K562 (cell line): ENCODE data around the gene ADGRD1.
"Not testable (repeated sequence)": the region's sequence is repeated elsewhere in the genome, so short reads cannot be mapped to it uniquely, and the experiment has no call there.

ENCODE experiments used
- CHD2 ChIP-seq: IDR thresholded peaks from 2 replicates; pipeline ENCODE4 v1.6.1; 2011; ENCODE audit warnings: low read depth, low read length
- HDAC1 ChIP-seq, 2 experiments: fragments of 450-650 bp; IDR thresholded peaks; 2 replicates each; pipeline ENCODE4 v1.6.1; 2016 to 2017; ENCODE audit warnings: inconsistent platforms in 1 of 2, mild to moderate bottlenecking in 1 of 2, moderate library complexity in 1 of 2
- HIVEP1 ChIP-seq: fragments of 250-450 bp; sonication (Bioruptor Pico); IDR thresholded peaks from 2 replicates; pipeline ENCODE4 v1.4.0; 2020; ENCODE audit warnings: mild to moderate bottlenecking
- KAT2B ChIP-seq: IDR thresholded peaks from one replicate; pipeline ENCODE4 v1.6.1; 2012; ENCODE audit warnings: low read depth, mild to moderate bottlenecking, control low read depth, inconsistent platforms, low read length, moderate library complexity
- KLF10 ChIP-seq: fragments of 250-450 bp; sonication (Bioruptor Pico); IDR thresholded peaks from 2 replicates; pipeline ENCODE4 v1.6.1; 2021; ENCODE audit warnings: matching md5 sums
- NELFE ChIP-seq: IDR thresholded peaks from 2 replicates; pipeline ENCODE4 v1.6.1; 2011; ENCODE audit warnings: mild to moderate bottlenecking; ENCODE audit not compliant: insufficient read depth, insufficient read length
- NONO ChIP-seq, 2 experiments: fragments of 200-400 bp in 1 of 2; fragments of 450-650 bp in 1 of 2; formaldehyde crosslinking in 1 of 2; IDR thresholded peaks; 2 replicates each; pipeline ENCODE4 v1.6.1; 2017; ENCODE audit warnings: low read depth in 2 of 2, mild to moderate bottlenecking in 2 of 2, moderate library complexity in 2 of 2, low read length in 1 of 2
- NR3C1 ChIP-seq: sonication (generic); formaldehyde crosslinking; IDR thresholded peaks from 2 replicates; pipeline ENCODE4 v1.8.1; 2022; ENCODE audit warnings: missing genetic modification reagents
- POLR2AphosphoS5 ChIP-seq: IDR thresholded peaks from 2 replicates; pipeline ENCODE4 v1.6.1; 2011; ENCODE audit warnings: mild to moderate bottlenecking, low read depth, low read length, moderate library complexity; ENCODE audit not compliant: control insufficient read depth, insufficient read depth
- RBM22 ChIP-seq: fragments of 200-400 bp; formaldehyde crosslinking; IDR thresholded peaks from 2 replicates; pipeline ENCODE4 v1.6.1; 2018; ENCODE audit warnings: low read length, low read depth; ENCODE audit not compliant: poor library complexity, severe bottlenecking
- ZBTB7A ChIP-seq: IDR thresholded peaks from 2 replicates; pipeline ENCODE4 v1.6.1; 2011; ENCODE audit warnings: low read depth, mild to moderate bottlenecking, low read length, moderate library complexity, borderline replicate concordance; ENCODE audit not compliant: control insufficient read depth
- ZFX ChIP-seq: sonication (generic); formaldehyde crosslinking; IDR thresholded peaks from 2 replicates; pipeline ENCODE4 v1.8.0; 2022; ENCODE audit warnings: mild to moderate bottlenecking, missing genetic modification reagents, moderate library complexity
- TF ChIP-seq, protein P1 (sequence below): fragments of 450-650 bp; formaldehyde crosslinking; IDR thresholded peaks from 2 replicates; pipeline ENCODE4 v1.4.0; 2022; ENCODE audit warnings: missing genetic modification characterization
- TF ChIP-seq, protein P2 (sequence below): sonication (generic); formaldehyde crosslinking; IDR thresholded peaks from 2 replicates; pipeline ENCODE4 v1.9.0; 2022; ENCODE audit warnings: mild to moderate bottlenecking, missing genetic modification reagents

DNA sequence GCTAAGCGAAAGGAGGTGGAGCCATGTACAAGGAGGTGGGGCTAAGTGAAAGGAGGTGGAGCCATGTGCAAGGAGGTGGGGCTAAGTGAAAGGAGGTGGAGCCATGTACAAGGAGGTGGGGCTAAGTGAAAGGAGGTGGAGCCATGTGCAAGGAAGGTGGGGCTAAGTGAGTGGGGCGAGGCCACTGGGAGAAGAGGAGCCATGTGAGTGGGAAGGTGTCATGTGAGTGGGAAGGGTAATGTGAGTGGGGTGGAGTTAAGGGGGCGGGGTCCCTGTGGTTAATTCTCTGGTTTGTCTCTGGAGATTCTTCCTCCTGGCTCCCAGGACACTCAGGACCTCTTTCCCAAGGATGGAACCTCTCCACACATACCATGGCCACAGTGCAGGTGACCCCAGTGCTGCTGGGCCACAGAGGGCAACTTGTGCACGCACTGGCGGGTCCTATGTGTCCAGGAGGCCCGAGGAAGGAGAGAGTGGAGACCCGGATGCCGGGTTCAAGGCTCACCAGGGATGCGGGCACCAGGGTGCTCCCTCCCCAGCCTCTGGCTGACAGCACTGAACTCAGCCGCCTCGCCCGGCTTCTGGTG, 117.6 kb downstream of the ADGRD1 start:
- not testable (repeated sequence) for TF ChIP-seq NONO (IDR thresholded peaks at IDR 0.05; ENCODE audit: low read depth in 2 of 2, low read length in 1 of 2); POLR2AphosphoS5; HDAC1 (IDR thresholded peaks at IDR 0.05); RBM22; KAT2B; CHD2; ZBTB7A; KLF10 (CRISPR knock-in tag); HIVEP1 (CRISPR knock-in tag); NELFE; ZFX (CRISPR knock-in tag); NR3C1
- TF ChIP-seq, protein P1, sequence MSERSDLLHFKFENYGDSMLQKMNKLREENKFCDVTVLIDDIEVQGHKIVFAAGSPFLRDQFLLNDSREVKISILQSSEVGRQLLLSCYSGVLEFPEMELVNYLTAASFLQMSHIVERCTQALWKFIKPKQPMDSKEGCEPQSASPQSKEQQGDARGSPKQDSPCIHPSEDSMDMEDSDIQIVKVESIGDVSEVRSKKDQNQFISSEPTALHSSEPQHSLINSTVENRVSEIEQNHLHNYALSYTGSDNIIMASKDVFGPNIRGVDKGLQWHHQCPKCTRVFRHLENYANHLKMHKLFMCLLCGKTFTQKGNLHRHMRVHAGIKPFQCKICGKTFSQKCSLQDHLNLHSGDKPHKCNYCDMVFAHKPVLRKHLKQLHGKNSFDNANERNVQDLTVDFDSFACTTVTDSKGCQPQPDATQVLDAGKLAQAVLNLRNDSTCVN (CRISPR knock-in tag), result not testable (repeated sequence)
- TF ChIP-seq, protein P2, sequence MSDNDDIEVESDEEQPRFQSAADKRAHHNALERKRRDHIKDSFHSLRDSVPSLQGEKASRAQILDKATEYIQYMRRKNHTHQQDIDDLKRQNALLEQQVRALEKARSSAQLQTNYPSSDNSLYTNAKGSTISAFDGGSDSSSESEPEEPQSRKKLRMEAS (CRISPR knock-in tag), result not testable (repeated sequence)
